ENCODE data around the gene C10orf62.

The C10orf62 gene

DNA sequence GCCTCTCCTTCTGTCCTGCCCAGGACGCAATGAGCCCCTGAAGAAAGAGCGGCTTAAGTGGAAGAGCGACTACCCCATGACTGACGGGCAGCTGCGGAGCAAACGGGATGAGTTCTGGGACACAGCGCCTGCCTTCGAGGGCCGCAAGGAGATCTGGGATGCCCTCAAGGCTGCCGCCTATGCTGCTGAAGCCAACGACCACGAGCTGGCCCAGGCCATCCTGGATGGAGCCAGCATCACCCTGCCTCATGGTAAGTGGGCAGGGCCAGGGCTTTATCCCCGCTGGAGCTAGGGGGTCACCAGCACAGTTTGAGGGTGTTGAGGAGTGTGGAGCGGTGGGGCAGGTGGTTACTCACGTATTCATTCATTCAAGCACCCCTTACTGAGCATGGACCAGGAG is 21.6 kb upstream of the C10orf62 start:
- H3K4me2 ChIP-seq (ENCODE audit: low read length), result no peak overlapping the region
- H3K9ac ChIP-seq, result no peak overlapping the region
- no peak for TF ChIP-seq CTCF (IDR thresholded peaks at IDR 0.05)
- no peaks in the 10 kb centered on the region for H3K36me3 ChIP-seq (ENCODE audit: control insufficient read depth, insufficient read depth, low read length)
- H3K27me3 ChIP-seq (ENCODE audit: control insufficient read depth, insufficient read depth, low read length), result no peaks in the 10 kb centered on the region
- H3K4me1 ChIP-seq, result no peaks in the 10 kb centered on the region
- H2AFZ ChIP-seq, result no peak overlapping the region
- H3K4me3 ChIP-seq (ENCODE audit: low read depth, low read length), result no peak overlapping the region
- no peaks in the 10 kb centered on the region for H3K79me2 ChIP-seq
- no peak overlapping the region for H3K27ac ChIP-seq
- no peaks in the 10 kb centered on the region for H3K9me3 ChIP-seq (ENCODE audit: control insufficient read depth, low read length)

DNA sequence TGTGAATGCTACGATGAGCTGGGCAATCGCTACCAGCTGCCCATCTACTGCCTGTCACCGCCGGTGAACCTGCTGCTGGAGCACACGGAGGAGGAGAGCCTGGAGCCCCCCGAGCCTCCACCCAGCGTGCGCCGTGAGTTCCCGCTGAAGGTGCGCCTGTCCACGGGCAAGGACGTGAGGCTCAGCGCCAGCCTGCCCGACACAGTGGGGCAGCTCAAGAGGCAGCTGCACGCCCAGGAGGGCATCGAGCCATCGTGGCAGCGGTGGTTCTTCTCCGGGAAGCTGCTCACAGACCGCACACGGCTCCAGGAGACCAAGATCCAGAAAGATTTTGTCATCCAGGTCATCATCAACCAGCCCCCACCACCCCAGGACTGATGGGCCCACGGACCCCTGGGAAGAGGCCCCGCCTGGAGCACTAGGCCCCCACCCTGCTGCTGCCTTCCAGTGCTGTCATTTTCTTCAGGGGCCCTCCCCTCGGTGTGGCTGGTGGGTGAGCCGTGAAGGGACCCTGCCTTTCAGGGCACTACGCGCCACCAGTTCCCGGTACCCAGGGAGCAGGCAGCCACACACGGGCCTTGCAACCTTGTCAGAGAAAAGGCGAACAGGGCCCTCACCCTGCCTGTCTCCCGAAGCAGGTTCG is 19.3 kb upstream of the C10orf62 start:
- H3K36me3 ChIP-seq (ENCODE audit: control insufficient read depth, insufficient read depth, low read length), result no peaks in the 10 kb centered on the region
- H3K27ac ChIP-seq, result no peak overlapping the region
- no peak overlapping the region for H3K9ac ChIP-seq
- peaks cover 11% of the 10 kb centered on the region for H3K4me1 ChIP-seq
- no peak overlapping the region for H3K4me3 ChIP-seq (ENCODE audit: low read depth, low read length)
- no peaks in the 10 kb centered on the region for H3K27me3 ChIP-seq (ENCODE audit: control insufficient read depth, insufficient read depth, low read length)
- TF ChIP-seq CTCF (IDR thresholded peaks at IDR 0.05), result no peak
- H3K4me2 ChIP-seq (ENCODE audit: low read length), result no peak overlapping the region
- H3K79me2 ChIP-seq, result no peaks in the 10 kb centered on the region
- no peak overlapping the region for H2AFZ ChIP-seq
- H3K9me3 ChIP-seq (ENCODE audit: control insufficient read depth, low read length), result no peaks in the 10 kb centered on the region

GRCh38 chr10:97570789-97571471 is 18.6 kb upstream of the C10orf62 start:
- Histone ChIP-seq H3K9me3 (ENCODE audit: control insufficient read depth, low read length) (no peaks in the 10 kb centered on the region), H3K4me1 (peaks cover 16% of the 10 kb centered on the region), H3K4me2 (ENCODE audit: low read length) (no peak overlapping the region), H3K27ac (no peak overlapping the region), H3K4me3 (ENCODE audit: low read depth, low read length) (no peak overlapping the region), H3K36me3 (ENCODE audit: control insufficient read depth, insufficient read depth, low read length) (no peaks in the 10 kb centered on the region), H2AFZ (no peak overlapping the region), H3K79me2 (no peaks in the 10 kb centered on the region), H3K9ac (no peak overlapping the region), H3K27me3 (ENCODE audit: control insufficient read depth, insufficient read depth, low read length) (no peaks in the 10 kb centered on the region)
- TF ChIP-seq CTCF (IDR thresholded peaks at IDR 0.05), result no peak

- Histone ChIP-seq H3K27me3 (ENCODE audit: control insufficient read depth, insufficient read depth, low read length) (no peaks in the 10 kb centered on the region), H3K4me3 (ENCODE audit: low read depth, low read length) (no peak overlapping the region), H3K9me3 (ENCODE audit: control insufficient read depth, low read length) (no peaks in the 10 kb centered on the region), H3K9ac (no peak overlapping the region), H3K27ac (no peak overlapping the region), H3K4me1 (peaks cover 20% of the 10 kb centered on the region), H3K36me3 (ENCODE audit: control insufficient read depth, insufficient read depth, low read length) (no peaks in the 10 kb centered on the region), H2AFZ (no peak overlapping the region), H3K79me2 (no peaks in the 10 kb centered on the region), H3K4me2 (ENCODE audit: low read length) (no peak overlapping the region)
- no peak for TF ChIP-seq CTCF (IDR thresholded peaks at IDR 0.05)
Observed at GRCh38 chr10:97571622-97572021, 17.9 kb upstream of the C10orf62 start.
